Stimulated activated CD4-positive, alpha-beta T cell treated with anti-CD3 and anti-CD28 coated beads, Interleukin-4, amount 100 ng/mL, for 48 hours (primary cell): ENCODE data around the gene GPT2.
"Not testable (repeated sequence)": the region's sequence is repeated elsewhere in the genome, so short reads cannot be mapped to it uniquely, and the experiment has no call there.

Experiments used
- DNase-seq, 2 donors: peaks; one replicate each; pipeline ENCODE4 v3.0.0-alpha.2; 2020; ENCODE audit warnings: low read depth in 2 of 2

Gene GPT2

GRCh38 chr16:46920402-46921068, 36.4 kb downstream of the GPT2 start:
- no peak for DNase-seq

GRCh38 chr16:46922239-46922638, 38.1 kb downstream of the GPT2 start:
- DNase-seq: no peak

- no peak for DNase-seq
These were observed 39.5 kb downstream of the GPT2 start for GRCh38 chr16:46923513-46924295.

GRCh38 chr16:46924402-46924801, 40.2 kb downstream of the GPT2 start:
- no peak for DNase-seq

- DNase-seq: no peak
These were observed 42.5 kb downstream of the GPT2 start for GRCh38 chr16:46926470-46927225.

- no peak for DNase-seq
These were observed 43.1 kb downstream of the GPT2 start for GRCh38 chr16:46927273-46927672.

GRCh38 chr16:46928811-46929210, 44.6 kb downstream of the GPT2 start:
- DNase-seq: no peak

GRCh38 chr16:46929378-46930332, 45.5 kb downstream of the GPT2 start:
- DNase-seq: peak; percentile 50 to 66

GRCh38 chr16:46930861-46931260, 46.7 kb downstream of the GPT2 start:
- DNase-seq: no peak

GRCh38 chr16:46932802-46933201, 48.6 kb downstream of the GPT2 start:
- DNase-seq: no peak

- no peak for DNase-seq
These were observed 53.4 kb downstream of the GPT2 start for GRCh38 chr16:46937536-46937935.

- DNase-seq: not testable (repeated sequence)
These were observed 60.6 kb downstream of the GPT2 start for GRCh38 chr16:46944713-46945112.

- DNase-seq: peak in 1 of 2 donors; percentile 14
These were observed 63.9 kb downstream of the GPT2 start for GRCh38 chr16:46947900-46948547.

GRCh38 chr16:46948548-46949166, 64.5 kb downstream of the GPT2 start:
- DNase-seq: no peak

- peak in 1 of 2 donors; percentile 44 for DNase-seq
These were observed 65.2 kb downstream of the GPT2 start for GRCh38 chr16:46949241-46949892.

GRCh38 chr16:46950009-46950408, 65.8 kb downstream of the GPT2 start:
- no peak for DNase-seq

GRCh38 chr16:46954562-46954961, 70.4 kb downstream of the GPT2 start:
- DNase-seq: no peak

GRCh38 chr16:46961373-46962353, 77.5 kb downstream of the GPT2 start:
- no peak for DNase-seq

GRCh38 chr16:46962629-46963028, 78.5 kb downstream of the GPT2 start:
- no peak for DNase-seq
